Ascending aorta (tissue), 2 donors: ENCODE measurements around the gene ADGRL3. TPM values are rescaled to one million over a fixed set of nuclear protein-coding genes. Genes with fewer than 3 reads are reported as not detected.

ENCODE experiments used
- DNase-seq, 2 donors: peaks; one replicate each; pipeline ENCODE4 v3.0.0-alpha.2; 2019; ENCODE audit warnings: low spot score in 2 of 2
- H3K27ac ChIP-seq, 2 donors: fragments of 200-600 bp; sonication (generic); one replicate each; pipeline ENCODE4 v1.5.1; 2016 to 2017; ENCODE audit warnings: mild to moderate bottlenecking in 1 of 2
- H3K27me3 ChIP-seq: fragments of 200-600 bp; sonication (generic); one replicate; pipeline ENCODE4 v1.5.1; 2017
- H3K36me3 ChIP-seq, 2 donors: fragments of 200-600 bp; sonication (generic); one replicate each; pipeline ENCODE4 v1.5.1; 2016
- H3K4me1 ChIP-seq, 2 donors: fragments of 200-600 bp; sonication (generic); one replicate each; pipeline ENCODE4 v1.5.1; 2016 to 2017; ENCODE audit warnings: mild to moderate bottlenecking in 1 of 2
- H3K4me3 ChIP-seq, 2 donors: fragments of 200-600 bp; sonication (generic); one replicate each; pipeline ENCODE4 v1.5.1; 2016 to 2017; ENCODE audit warnings: mild to moderate bottlenecking in 1 of 2
- H3K9me3 ChIP-seq, 2 donors: fragments of 200-600 bp; sonication (generic); one replicate each; pipeline ENCODE4 v1.5.1; 2016
- intact Hi-C: fragments of 100-400 bp; cut with DNase I; formaldehyde crosslinking; loops from one replicate; pipeline ENCODE4 v1.15.1; 2023
- total RNA-seq: library from RNA; depleted of rRNA; stranded (reverse); fragments of >200 nt; gene quantifications from one replicate; pipeline ENCODE4 v1.1.0, GENCODE V29; 2016
- TF ChIP-seq, protein P1 (sequence below), 3 experiments: fragments of 200-600 bp in 2 of 3; fragments of 450-650 bp in 1 of 3; sonication (generic) in 2 of 3; IDR thresholded peaks; one replicate each; pipeline ENCODE4 v1.5.1; 2016 to 2019; ENCODE audit warnings: antibody characterized with exemption in 3 of 3, mild to moderate bottlenecking in 1 of 3, moderate library complexity in 1 of 3

Gene ADGRL3
- total RNA-seq, 1 donor from 2014 or later: 22.2 TPM

DNA sequence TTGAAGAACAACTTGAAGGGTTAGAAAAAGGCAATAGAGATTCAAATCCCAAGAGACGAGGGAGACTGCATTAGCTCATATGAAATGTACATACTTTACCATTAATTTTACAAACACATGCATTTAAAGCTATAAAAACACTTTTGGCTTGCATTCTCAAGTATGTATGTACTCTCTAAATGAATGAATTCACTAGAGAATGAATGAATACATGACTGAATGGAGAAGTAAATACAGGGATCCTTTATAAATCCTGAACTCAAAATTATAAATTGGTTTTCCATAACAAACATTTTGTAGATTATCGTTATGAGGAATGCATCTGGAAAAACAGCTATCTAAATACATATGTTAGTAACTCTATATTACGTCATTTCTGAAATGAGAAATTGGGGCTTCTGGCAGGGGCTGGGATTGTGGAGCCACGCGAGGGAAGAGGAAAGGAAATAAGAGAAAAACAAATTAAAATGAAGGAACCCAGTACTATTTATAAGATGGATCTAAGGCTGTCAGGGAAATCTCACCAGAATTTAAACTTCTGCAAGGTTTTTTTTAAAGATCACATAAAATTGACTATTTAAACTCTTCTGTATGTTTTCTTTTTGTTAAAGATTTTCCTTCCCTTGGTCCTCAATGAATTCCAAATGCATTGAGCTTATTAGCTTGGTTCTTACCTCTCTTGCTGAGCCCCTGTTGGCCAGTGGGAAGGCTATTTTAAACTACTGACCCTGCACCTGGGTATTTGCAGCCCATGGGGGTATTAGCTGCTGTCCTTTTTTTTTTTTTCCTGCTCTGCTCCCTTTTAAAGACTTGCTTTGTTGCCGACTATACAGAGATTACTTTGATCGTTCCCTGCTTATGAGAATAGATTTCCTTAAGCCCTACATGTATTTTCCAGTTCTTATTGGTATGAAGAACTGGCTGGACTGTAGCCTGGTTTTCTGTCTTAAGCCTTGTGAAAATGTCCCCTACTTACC, 207.8 kb downstream of the ADGRL3 start:
- Histone ChIP-seq H3K36me3 (no peaks in the 10 kb centered on the region), H3K27ac (no peak overlapping the region), H3K27me3 (no peaks in the 10 kb centered on the region), H3K4me1 (no peaks in the 10 kb centered on the region), H3K4me3 (no peak overlapping the region), H3K9me3 (no peaks in the 10 kb centered on the region)
- intact Hi-C loops: no loop called here
- TF ChIP-seq, protein P1, sequence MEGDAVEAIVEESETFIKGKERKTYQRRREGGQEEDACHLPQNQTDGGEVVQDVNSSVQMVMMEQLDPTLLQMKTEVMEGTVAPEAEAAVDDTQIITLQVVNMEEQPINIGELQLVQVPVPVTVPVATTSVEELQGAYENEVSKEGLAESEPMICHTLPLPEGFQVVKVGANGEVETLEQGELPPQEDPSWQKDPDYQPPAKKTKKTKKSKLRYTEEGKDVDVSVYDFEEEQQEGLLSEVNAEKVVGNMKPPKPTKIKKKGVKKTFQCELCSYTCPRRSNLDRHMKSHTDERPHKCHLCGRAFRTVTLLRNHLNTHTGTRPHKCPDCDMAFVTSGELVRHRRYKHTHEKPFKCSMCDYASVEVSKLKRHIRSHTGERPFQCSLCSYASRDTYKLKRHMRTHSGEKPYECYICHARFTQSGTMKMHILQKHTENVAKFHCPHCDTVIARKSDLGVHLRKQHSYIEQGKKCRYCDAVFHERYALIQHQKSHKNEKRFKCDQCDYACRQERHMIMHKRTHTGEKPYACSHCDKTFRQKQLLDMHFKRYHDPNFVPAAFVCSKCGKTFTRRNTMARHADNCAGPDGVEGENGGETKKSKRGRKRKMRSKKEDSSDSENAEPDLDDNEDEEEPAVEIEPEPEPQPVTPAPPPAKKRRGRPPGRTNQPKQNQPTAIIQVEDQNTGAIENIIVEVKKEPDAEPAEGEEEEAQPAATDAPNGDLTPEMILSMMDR (IDR thresholded peaks at IDR 0.05): no peak
- no peak for DNase-seq

DNA sequence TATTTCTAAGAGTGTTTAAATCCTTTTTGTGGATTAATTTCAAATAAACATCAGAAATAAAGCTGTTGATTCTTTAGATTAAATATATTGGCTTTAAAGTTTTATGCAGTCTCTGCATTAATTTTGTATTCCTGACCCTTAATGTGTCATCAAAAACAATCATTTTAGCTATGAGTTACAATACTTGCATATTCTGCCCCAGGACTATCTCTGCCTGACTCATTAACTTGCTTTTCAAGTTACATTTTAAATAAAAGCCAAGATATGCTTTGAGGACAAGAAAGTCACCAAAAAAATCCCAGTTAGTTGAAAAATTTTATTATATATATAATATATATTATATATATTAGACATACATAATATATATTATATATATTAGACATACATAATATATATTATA, 208.7 kb downstream of the ADGRL3 start:
- no peak for DNase-seq
- TF ChIP-seq, protein P1 (IDR thresholded peaks at IDR 0.05): no peak
- intact Hi-C loops: no loop called here
- Histone ChIP-seq H3K9me3 (no peaks in the 10 kb centered on the region), H3K27me3 (no peaks in the 10 kb centered on the region), H3K36me3 (no peaks in the 10 kb centered on the region), H3K4me3 (no peak overlapping the region), H3K27ac (no peak overlapping the region), H3K4me1 (no peaks in the 10 kb centered on the region)

DNA sequence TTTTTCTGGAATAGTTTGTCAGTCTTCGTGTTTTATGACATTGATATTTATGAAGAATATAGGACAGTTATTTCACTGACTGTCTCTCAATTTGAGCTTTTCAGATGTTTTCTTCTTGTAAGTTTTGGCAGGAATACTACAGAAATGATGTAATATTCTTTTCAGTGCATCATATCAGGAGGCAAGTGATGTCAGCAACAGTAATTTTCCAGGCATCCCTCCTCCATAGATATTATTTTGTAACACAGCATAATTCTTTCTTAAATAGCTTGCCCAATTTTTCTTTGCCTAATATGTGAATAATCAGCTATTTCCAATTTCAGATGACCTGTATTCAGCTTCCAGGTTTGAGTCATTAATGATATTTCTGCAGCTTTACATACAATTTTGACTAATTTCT, 211.1 kb downstream of the ADGRL3 start:
- Histone ChIP-seq H3K4me1 (no peaks in the 10 kb centered on the region), H3K27ac (no peak overlapping the region), H3K9me3 (no peaks in the 10 kb centered on the region), H3K4me3 (no peak overlapping the region), H3K36me3 (no peaks in the 10 kb centered on the region), H3K27me3 (no peaks in the 10 kb centered on the region)
- intact Hi-C loops: no loop called here
- TF ChIP-seq, protein P1 (IDR thresholded peaks at IDR 0.05): no peak
- no peak for DNase-seq

DNA sequence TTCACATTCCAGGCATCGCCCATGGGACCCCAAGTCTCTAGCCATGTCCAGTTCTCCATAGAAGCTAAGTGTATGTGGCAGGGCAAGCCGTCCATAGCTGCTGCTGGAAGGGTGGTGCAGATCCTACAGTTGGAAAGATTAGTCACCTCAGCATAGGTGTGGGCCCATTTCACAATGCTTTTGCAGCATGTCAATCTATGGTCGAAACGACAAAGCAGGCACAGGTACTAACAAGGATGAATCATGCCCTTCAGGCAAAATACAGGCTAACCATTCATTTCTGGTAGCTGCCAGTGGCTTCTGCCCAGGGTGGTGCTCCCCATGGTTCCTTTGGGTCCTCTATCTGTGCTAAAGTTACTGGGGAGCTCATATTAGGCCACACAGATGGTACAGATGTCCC, 225.2 kb downstream of the ADGRL3 start:
- no peaks in the 10 kb centered on the region for H3K4me1 ChIP-seq
- no peaks in the 10 kb centered on the region for H3K9me3 ChIP-seq
- DNase-seq: no peak
- no peaks in the 10 kb centered on the region for H3K36me3 ChIP-seq
- no peak overlapping the region for H3K4me3 ChIP-seq
- H3K27me3 ChIP-seq: no peaks in the 10 kb centered on the region
- H3K27ac ChIP-seq: no peak overlapping the region
- TF ChIP-seq, protein P1 (IDR thresholded peaks at IDR 0.05): no peak
- intact Hi-C loops: no loop called here

DNA sequence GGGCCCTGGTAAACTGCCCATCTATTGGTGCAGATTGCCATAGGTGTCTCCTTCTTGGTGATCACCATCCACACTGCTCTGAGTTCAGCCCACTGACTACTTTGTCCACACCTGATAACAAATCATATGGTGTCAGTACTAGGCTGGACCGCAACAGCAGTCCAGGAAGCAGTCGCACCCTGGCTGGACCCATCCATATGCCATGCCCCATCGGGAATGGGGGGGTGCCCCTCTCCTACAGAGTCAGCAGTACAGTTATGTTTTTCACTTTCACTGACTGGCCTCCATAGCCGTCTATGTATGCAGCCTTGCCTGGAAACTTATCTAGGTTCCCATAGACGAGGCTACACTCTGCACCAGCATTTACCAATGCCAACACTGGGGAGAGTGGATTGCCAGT, 226.1 kb downstream of the ADGRL3 start:
- no peak overlapping the region for H3K4me3 ChIP-seq
- H3K4me1 ChIP-seq: no peaks in the 10 kb centered on the region
- H3K36me3 ChIP-seq: no peaks in the 10 kb centered on the region
- H3K27ac ChIP-seq: no peak overlapping the region
- no peak for DNase-seq
- H3K9me3 ChIP-seq: no peaks in the 10 kb centered on the region
- intact Hi-C loops: no loop called here
- no peaks in the 10 kb centered on the region for H3K27me3 ChIP-seq
- TF ChIP-seq, protein P1 (IDR thresholded peaks at IDR 0.05): no peak
